Rectal smooth muscle tissue (tissue), 1 donor: Measurements from ENCODE around the gene SAPCD1.

Experiments used
- H3K27ac ChIP-seq: one replicate; pipeline ENCODE4 v1.7.0; 2013; ENCODE audit warnings: low read depth, low read length, inconsistent platforms
- H3K27me3 ChIP-seq: one replicate; pipeline ENCODE4 v1.7.0; 2013; ENCODE audit warnings: low read length; ENCODE audit not compliant: control insufficient read depth, insufficient read depth
- H3K36me3 ChIP-seq: one replicate; pipeline ENCODE4 v1.7.0; 2013; ENCODE audit warnings: low read length; ENCODE audit not compliant: control insufficient read depth, insufficient read depth
- H3K4me1 ChIP-seq: one replicate; pipeline ENCODE4 v1.7.0; 2013; ENCODE audit warnings: low read length; ENCODE audit not compliant: control insufficient read depth, insufficient read depth
- H3K4me3 ChIP-seq: one replicate; pipeline ENCODE4 v1.7.0; 2013; ENCODE audit warnings: low read length
- H3K9ac ChIP-seq: one replicate; pipeline ENCODE4 v1.7.0; 2013; ENCODE audit warnings: low read length

Gene SAPCD1

GRCh38 chr6:31723980-31724691, 38.3 kb upstream of the SAPCD1 start:
- H3K36me3 ChIP-seq: peaks cover 17% of the 10 kb centered on the region
- H3K27ac ChIP-seq: no peak overlapping the region

GRCh38 chr6:31725502-31726350, 36.7 kb upstream of the SAPCD1 start:
- H3K27ac ChIP-seq: no peak overlapping the region
- peaks cover 17% of the 10 kb centered on the region for H3K36me3 ChIP-seq
- H3K4me1 ChIP-seq: peaks cover 6% of the 10 kb centered on the region
- no peak overlapping the region for H3K4me3 ChIP-seq
- no peak overlapping the region for H3K9ac ChIP-seq
- H3K27me3 ChIP-seq: no peaks in the 10 kb centered on the region

More at GRCh38 chr6:31723980-31724691, 38.3 kb upstream of the SAPCD1 start:
- Histone ChIP-seq H3K4me1 (peaks cover 6% of the 10 kb centered on the region), H3K9ac (no peak overlapping the region), H3K27me3 (no peaks in the 10 kb centered on the region), H3K4me3 (no peak overlapping the region)

- peak overlapping the region; percentile 3 for H3K27ac ChIP-seq
- peak overlapping the region; percentile 1 for H3K9ac ChIP-seq
- H3K4me1 ChIP-seq: peaks cover 6% of the 10 kb centered on the region
- no peaks in the 10 kb centered on the region for H3K27me3 ChIP-seq
- no peak overlapping the region for H3K4me3 ChIP-seq
- peaks cover 25% of the 10 kb centered on the region for H3K36me3 ChIP-seq
These were observed 35.3 kb upstream of the SAPCD1 start for GRCh38 chr6:31727034-31727716.

GRCh38 chr6:31727717-31728671, 34.5 kb upstream of the SAPCD1 start:
- H3K9ac ChIP-seq: peak overlapping the region; percentile 76
- no peaks in the 10 kb centered on the region for H3K27me3 ChIP-seq
- peaks cover 6% of the 10 kb centered on the region for H3K4me1 ChIP-seq
- peak overlapping the region; percentile 97 for H3K27ac ChIP-seq
- H3K4me3 ChIP-seq: peak overlapping the region; percentile 82
- H3K36me3 ChIP-seq: peaks cover 29% of the 10 kb centered on the region

- Histone ChIP-seq H3K4me1 (peaks cover 6% of the 10 kb centered on the region), H3K27ac (peak within 1 kb of the TSS; percentile 97), H3K4me3 (peak within 1 kb of the TSS; percentile 82), H3K27me3 (no peaks in the 10 kb centered on the region), H3K9ac (peak within 1 kb of the TSS; percentile 76), H3K36me3 (peaks cover 36% of the 10 kb centered on the region)
These were observed 33.5 kb upstream of the SAPCD1 start, which contains the start of gene DDAH2 for GRCh38 chr6:31728767-31729514. DDAH2 (minus strand) TSS chr6:31729299; CDS start chr6:31729161, 138 bp downstream.

- Histone ChIP-seq H3K9ac (peak overlapping the region; percentile 76), H3K4me1 (peaks cover 11% of the 10 kb centered on the region), H3K36me3 (peaks cover 41% of the 10 kb centered on the region), H3K27me3 (no peaks in the 10 kb centered on the region), H3K27ac (peak overlapping the region; percentile 97), H3K4me3 (peak overlapping the region; percentile 82)
These were observed 32.9 kb upstream of the SAPCD1 start for GRCh38 chr6:31729515-31729978.

- Histone ChIP-seq H3K27ac (peak overlapping the region; percentile 97), H3K4me1 (peaks cover 13% of the 10 kb centered on the region), H3K4me3 (peak overlapping the region; percentile 82), H3K9ac (peak overlapping the region; percentile 25), H3K36me3 (peaks cover 41% of the 10 kb centered on the region), H3K27me3 (no peaks in the 10 kb centered on the region)
These were observed 32.4 kb upstream of the SAPCD1 start for GRCh38 chr6:31729979-31730630.

- H3K4me1 ChIP-seq: peaks cover 13% of the 10 kb centered on the region
- peak overlapping the region; percentile 82 for H3K4me3 ChIP-seq
- H3K9ac ChIP-seq: no peak overlapping the region
- H3K27ac ChIP-seq: peak overlapping the region; percentile 97
- peaks cover 39% of the 10 kb centered on the region for H3K36me3 ChIP-seq
- H3K27me3 ChIP-seq: no peaks in the 10 kb centered on the region
These were observed 31.8 kb upstream of the SAPCD1 start for GRCh38 chr6:31730631-31731086.

- Histone ChIP-seq H3K4me1 (peaks cover 17% of the 10 kb centered on the region), H3K4me3 (no peak overlapping the region), H3K27ac (no peak overlapping the region), H3K36me3 (peaks cover 26% of the 10 kb centered on the region), H3K9ac (no peak overlapping the region), H3K27me3 (no peaks in the 10 kb centered on the region)
These were observed 30.4 kb upstream of the SAPCD1 start for GRCh38 chr6:31732029-31732428.

GRCh38 chr6:31733734-31734133, 28.7 kb upstream of the SAPCD1 start:
- Histone ChIP-seq H3K27me3 (no peaks in the 10 kb centered on the region), H3K4me3 (peak overlapping the region; percentile 98), H3K36me3 (peaks cover 24% of the 10 kb centered on the region), H3K9ac (no peak overlapping the region), H3K4me1 (peaks cover 11% of the 10 kb centered on the region), H3K27ac (no peak overlapping the region)
